Activated B cell treated with CpG ODN at 0.5 μM for 24 hours (primary cell): ENCODE results near the gene INHBC. TPM values are rescaled to one million over a fixed set of nuclear protein-coding genes. Genes with fewer than 3 reads are reported as not detected.
A peak's percentile ranks its signal among the peaks of the same experiment; 100 is the strongest.

Experiments
- ATAC-seq: fragments of 200-7000 bp; cut with Tn5 transposase; one replicate; pipeline ENCODE4 v1.10.0; 2021; ENCODE audit warnings: low read depth, mild to moderate bottlenecking, moderate library complexity
- CTCF ChIA-PET: fragments of 350-600 bp; sonication (Branson Sonifier 250); formaldehyde crosslinking; loops from one replicate; lab custom pipeline; 2021; ENCODE audit warnings: antibody characterized with exemption; lab: Charles Lee
- POLR2A ChIA-PET: fragments of 350-600 bp; sonication (Branson Sonifier 250); formaldehyde crosslinking; loops from one replicate; lab custom pipeline; 2021; ENCODE audit warnings: antibody characterized with exemption; lab: Charles Lee
- DNase-seq: peaks from one replicate; pipeline ENCODE4 v3.0.0; 2022
- H3K27ac Mint-ChIP-seq: one replicate; pipeline ENCODE4 v1.8.0; 2020; ENCODE audit warnings: mixed read lengths
- H3K27me3 Mint-ChIP-seq: one replicate; pipeline ENCODE4 v1.8.0; 2021; ENCODE audit warnings: mixed read lengths
- H3K36me3 Mint-ChIP-seq: one replicate; pipeline ENCODE4 v1.8.0; 2021; ENCODE audit warnings: low read depth, mixed read lengths
- H3K4me1 Mint-ChIP-seq: one replicate; pipeline ENCODE4 v1.8.0; 2021; ENCODE audit warnings: mixed read lengths
- H3K4me3 Mint-ChIP-seq: one replicate; pipeline ENCODE4 v1.8.0; 2020; ENCODE audit warnings: mild to moderate bottlenecking, mixed read lengths
- H3K9me3 Mint-ChIP-seq: one replicate; pipeline ENCODE4 v1.8.0; 2020; ENCODE audit warnings: mixed read lengths
- CTCF ChIP-seq: fragments of 200-600 bp; IDR thresholded peaks from one replicate; pipeline ENCODE4 v1.8.0; 2022; ENCODE audit warnings: antibody characterized with exemption, mild to moderate bottlenecking
- intact Hi-C: fragments of 100-400 bp; cut with micrococcal nuclease; formaldehyde crosslinking; loops from one replicate; pipeline ENCODE4 v1.15.1; 2024
- total RNA-seq: library from RNA; stranded (reverse); gene quantifications from 2 replicates; pipeline ENCODE4 v1.2.3, GENCODE V29; 2022

The INHBC gene
- total RNA-seq, 1 donor from 2014 or later: not detected

- TF ChIP-seq CTCF: no peak
- Mint-ChIP-seq H3K27ac (peak overlapping the region; percentile 99), H3K4me3 (peak overlapping the region; percentile 97), H3K36me3 (peaks cover 17% of the 10 kb centered on the region), H3K9me3 (no peaks in the 10 kb centered on the region), H3K27me3 (no peaks in the 10 kb centered on the region), H3K4me1 (peaks cover 39% of the 10 kb centered on the region)
- DNase-seq: no peak
- POLR2A ChIA-PET: interaction anchor here (0.5 to 1.9 kb wide), 20 partner anchors 26 to 1456 kb away, joined by 3 to 15 read pairs (median 4); partner anchors contain the start of genes ARHGAP9, DDIT3, GLI1 and INHBE
- CTCF ChIA-PET: interaction anchor here (0.7 to 1.8 kb wide), 2 partner anchors 24 to 29 kb away, joined by 3 to 6 read pairs; no protein-coding TSS in a partner anchor
- no peak for ATAC-seq
- intact Hi-C loops: loop anchor here (2.0 to 10.0 kb wide), 3 partner anchors 51 to 745 kb away; partner anchors contain the start of gene PTGES3
Observed at GRCh38 chr12:57429473-57430111, 5.0 kb upstream of the INHBC start.

- intact Hi-C loops: loop anchor here (2.0 to 10.0 kb wide), 3 partner anchors 50 to 746 kb away; partner anchors contain the start of gene PTGES3
- Mint-ChIP-seq H3K27me3 (no peaks in the 10 kb centered on the region), H3K4me1 (peaks cover 39% of the 10 kb centered on the region), H3K27ac (peak overlapping the region; percentile 99), H3K9me3 (no peaks in the 10 kb centered on the region), H3K4me3 (peak overlapping the region; percentile 97), H3K36me3 (peaks cover 15% of the 10 kb centered on the region)
- peak; percentile 77 for ATAC-seq
- ChIA-PET POLR2A (interaction anchor here (0.5 to 1.9 kb wide), 19 partner anchors 25 to 1457 kb away, joined by 3 to 15 read pairs (median 3); partner anchors contain the start of genes ARHGAP9, DDIT3, GLI1 and INHBE), CTCF (interaction anchor here (0.7 to 1.8 kb wide), 2 partner anchors 23 to 28 kb away, joined by 3 to 6 read pairs; no protein-coding TSS in a partner anchor)
- no peak for TF ChIP-seq CTCF
- DNase-seq: peak; percentile 76
Observed at GRCh38 chr12:57430112-57430930, 4.3 kb upstream of the INHBC start.

- peak; percentile 94 for DNase-seq
- POLR2A ChIA-PET: interaction anchor here (0.6 to 1.9 kb wide), 5 partner anchors 28 to 205 kb away, joined by 3 to 15 read pairs (median 3); partner anchors contain the start of gene GLI1
- peak; percentile 91 for ATAC-seq
- no peak for TF ChIP-seq CTCF
- CTCF ChIA-PET: interaction anchor here (1.2 kb wide), 1 partner anchor 28 kb away, joined by 3 read pairs; no protein-coding TSS in a partner anchor
- intact Hi-C loops: loop anchor here (1.0 to 10.0 kb wide), 8 partner anchors 28 to 746 kb away; partner anchors contain the start of genes DDIT3, GLI1, OS9 and PTGES3
- peaks cover 11% of the 10 kb centered on the region for H3K36me3 Mint-ChIP-seq
- no peaks in the 10 kb centered on the region for H3K27me3 Mint-ChIP-seq
- peak within 1 kb of the TSS; percentile 99 for H3K27ac Mint-ChIP-seq
- H3K4me3 Mint-ChIP-seq: peak within 1 kb of the TSS; percentile 97
- no peaks in the 10 kb centered on the region for H3K9me3 Mint-ChIP-seq
- peaks cover 39% of the 10 kb centered on the region for H3K4me1 Mint-ChIP-seq
Observed at GRCh38 chr12:57430931-57431566, 3.5 kb upstream of the INHBC start, which contains the start of gene R3HDM2. R3HDM2 (minus strand) TSS chr12:57431043; CDS start chr12:57310428, 120,615 bp downstream.

- ATAC-seq (no peak), DNase-seq (no peak)
- TF ChIP-seq CTCF: no peak
- H3K27ac Mint-ChIP-seq: peak overlapping the region; percentile 99
- H3K4me1 Mint-ChIP-seq: peaks cover 34% of the 10 kb centered on the region
- H3K9me3 Mint-ChIP-seq: no peaks in the 10 kb centered on the region
- no peaks in the 10 kb centered on the region for H3K27me3 Mint-ChIP-seq
- intact Hi-C loops: loop anchor here (1.0 to 10.0 kb wide), 8 partner anchors 28 to 747 kb away; partner anchors contain the start of genes DDIT3, GLI1, OS9 and PTGES3
- ChIA-PET POLR2A (interaction anchor here (0.6 to 1.9 kb wide), 2 partner anchors 30 to 1425 kb away, joined by 3 to 7 read pairs; no protein-coding TSS in a partner anchor), CTCF (interaction anchor here (1.2 kb wide), 1 partner anchor 27 kb away, joined by 3 read pairs; no protein-coding TSS in a partner anchor)
- peaks cover 7% of the 10 kb centered on the region for H3K36me3 Mint-ChIP-seq
- H3K4me3 Mint-ChIP-seq: peak overlapping the region; percentile 93
Observed at GRCh38 chr12:57431654-57432188, 2.9 kb upstream of the INHBC start.
